AG10803 (cell line): ENCODE results near the gene PPFIA1.

Experiments used
- DNase-seq: peaks from one replicate; pipeline ENCODE4 v3.0.0; 2010; ENCODE audit warnings: low read depth
- H3K4me3 ChIP-seq: 2 replicates; pipeline ENCODE4 v1.5.1; 2011; ENCODE audit warnings: mild to moderate bottlenecking, low read length, control low read depth
- CTCF ChIP-seq: conservative IDR thresholded peaks from 2 replicates; pipeline ENCODE4 v1.5.1; 2011; ENCODE audit warnings: mild to moderate bottlenecking, low read length, control low read depth, inconsistent platforms

Gene PPFIA1

GRCh38 chr11:70353329-70353728, 82.8 kb downstream of the PPFIA1 start:
- no peak for DNase-seq
- TF ChIP-seq CTCF: no peak
- no peak overlapping the region for H3K4me3 ChIP-seq

- no peak for TF ChIP-seq CTCF
- no peak for DNase-seq
- H3K4me3 ChIP-seq: no peak overlapping the region
Observed at GRCh38 chr11:70353900-70354568, 83.5 kb downstream of the PPFIA1 start.

GRCh38 chr11:70354629-70355028, 84.1 kb downstream of the PPFIA1 start:
- TF ChIP-seq CTCF: no peak
- DNase-seq: no peak
- H3K4me3 ChIP-seq: no peak overlapping the region

DNA sequence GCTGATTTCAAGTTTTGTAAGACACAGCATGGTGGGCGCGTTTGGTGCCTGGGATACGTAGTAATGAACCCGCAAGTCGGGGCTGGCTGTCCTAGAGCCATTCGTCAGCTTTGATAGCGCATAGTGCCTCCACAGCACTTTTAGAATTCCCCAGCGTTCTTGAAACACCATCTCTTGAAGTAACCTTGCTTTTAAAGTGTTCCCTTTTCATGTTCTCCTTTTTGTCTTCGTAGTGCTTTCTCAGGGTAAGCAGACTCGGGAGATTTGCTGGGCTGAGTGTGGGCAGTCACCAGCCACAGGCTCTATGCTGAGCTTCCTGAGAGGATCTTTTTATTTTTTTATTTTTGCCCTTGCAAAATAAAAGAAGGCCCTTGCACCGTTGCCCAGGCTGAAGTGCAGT, 88.3 kb downstream of the PPFIA1 start:
- DNase-seq: no peak

DNA sequence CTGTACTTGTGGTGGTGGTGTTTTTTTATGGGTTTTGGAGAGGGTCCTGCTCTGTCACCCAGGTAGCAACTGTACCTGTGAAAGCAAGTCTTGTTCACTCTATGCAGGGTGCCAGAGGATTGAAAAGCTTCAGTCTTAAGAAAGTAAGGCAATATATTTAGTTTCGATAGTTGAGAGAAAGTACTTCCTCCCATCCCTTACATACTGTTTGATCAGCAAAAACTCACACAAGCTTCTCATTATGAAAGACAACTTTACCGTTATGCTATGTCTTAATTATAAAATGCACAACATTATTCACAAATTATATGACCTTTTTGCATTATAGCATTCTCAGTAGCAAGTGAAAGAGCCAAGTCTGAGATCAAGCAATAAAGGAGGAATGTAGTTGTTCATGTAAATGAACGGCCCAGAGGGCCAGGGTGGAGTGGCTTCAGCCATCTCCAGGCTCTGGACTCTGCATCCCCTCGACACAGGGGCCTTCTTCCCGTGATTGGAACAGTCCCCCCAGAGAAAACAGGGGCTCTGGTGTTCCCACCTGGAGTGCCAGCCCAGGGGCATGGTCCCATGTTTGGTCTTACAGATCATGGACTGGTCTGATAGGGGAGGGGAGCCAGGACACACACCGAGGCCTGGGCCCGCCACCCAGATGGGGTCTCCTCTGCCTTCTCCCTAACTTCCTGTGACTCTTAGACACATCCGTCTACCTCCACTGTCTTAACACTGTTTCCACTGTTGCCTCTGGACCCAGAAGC, 89.1 kb downstream of the PPFIA1 start:
- H3K4me3 ChIP-seq: no peak overlapping the region
- TF ChIP-seq CTCF: no peak
- no peak for DNase-seq

More for the DNA sequence above, 88.3 kb downstream of the PPFIA1 start:
- no peak for TF ChIP-seq CTCF
- no peak overlapping the region for H3K4me3 ChIP-seq

DNA sequence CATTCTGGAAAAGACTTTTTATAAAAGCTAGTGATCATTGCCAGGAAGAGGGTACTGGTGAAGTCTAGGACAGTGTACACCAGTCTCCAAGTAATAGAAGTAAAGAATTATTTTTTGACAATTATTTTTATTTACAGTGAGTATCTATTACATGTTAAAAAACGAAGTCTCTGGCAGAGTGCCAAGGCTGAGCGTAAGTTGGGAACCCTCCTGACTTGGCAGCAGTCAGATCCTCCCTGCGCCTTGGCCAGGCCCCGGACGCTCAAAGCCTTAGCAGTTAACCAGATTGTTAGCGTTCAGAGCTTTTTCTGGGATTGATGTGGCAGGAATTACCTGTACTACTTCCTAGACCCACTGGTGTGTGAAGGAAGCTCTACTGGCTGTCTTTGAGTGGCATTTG, 89.7 kb downstream of the PPFIA1 start:
- DNase-seq: no peak
- TF ChIP-seq CTCF: no peak
- H3K4me3 ChIP-seq: no peak overlapping the region

GRCh38 chr11:70364178-70364577, 93.7 kb downstream of the PPFIA1 start:
- no peak overlapping the region for H3K4me3 ChIP-seq
- TF ChIP-seq CTCF: no peak
- DNase-seq: no peak
